Transverse colon (tissue), 4 donors: Measurements from ENCODE around the gene KLHDC4. TPM values are rescaled to one million over a fixed set of nuclear protein-coding genes. Genes with fewer than 3 reads are reported as not detected.

Experiments used
- DNase-seq: peaks from one replicate; pipeline ENCODE4 v3.0.0-alpha.2; 2019
- H3K27ac ChIP-seq, 4 donors: fragments of 200-600 bp; sonication (generic); 2 replicates each; pipeline ENCODE4 v1.5.1; 2016 to 2018; ENCODE audit warnings: inconsistent platforms in 4 of 4
- H3K27me3 ChIP-seq: fragments of 200-600 bp; sonication (generic); 2 replicates; pipeline ENCODE4 v1.5.1; 2017; ENCODE audit warnings: inconsistent platforms
- H3K36me3 ChIP-seq, 4 donors: fragments of 200-600 bp; sonication (generic); 2 replicates each; pipeline ENCODE4 v1.5.1; 2017 to 2019; ENCODE audit warnings: inconsistent platforms in 4 of 4
- H3K4me1 ChIP-seq, 4 donors: fragments of 200-600 bp; sonication (generic); 2 replicates each; pipeline ENCODE4 v1.5.1; 2017 to 2020; ENCODE audit warnings: inconsistent platforms in 4 of 4
- H3K4me3 ChIP-seq, 4 donors: fragments of 200-600 bp; sonication (generic); 1 replicate in 1 of 4; 2 replicates in 3 of 4; pipeline versions ENCODE4 v1.5.1 to v1.6.1; 2017 to 2019; ENCODE audit warnings: inconsistent platforms in 4 of 4
- H3K9me3 ChIP-seq, 2 donors: fragments of 200-600 bp; sonication (generic); 2 replicates each; pipeline ENCODE4 v1.5.1; 2017 to 2019; ENCODE audit warnings: inconsistent platforms in 2 of 2
- CTCF ChIP-seq, 5 experiments: fragments of 200-600 bp in 3 of 5; fragments of 450-650 bp in 2 of 5; sonication (generic) in 3 of 5; IDR thresholded peaks; 1 replicate in 2 of 5; 2 replicates in 3 of 5; pipeline ENCODE4 v1.5.1; 2016 to 2017; ENCODE audit warnings: antibody characterized with exemption in 5 of 5, inconsistent platforms in 3 of 5, mild to moderate bottlenecking in 2 of 5, moderate library complexity in 1 of 5
- EP300 ChIP-seq: sonication (generic); formaldehyde crosslinking; IDR thresholded peaks from one replicate; pipeline ENCODE4 v1.6.1; 2017; ENCODE audit warnings: antibody characterized with exemption, low read depth
- POLR2A ChIP-seq: fragments of 450-650 bp; IDR thresholded peaks from one replicate; pipeline ENCODE4 v1.6.1; 2016; ENCODE audit warnings: antibody characterized with exemption, mild to moderate bottlenecking, moderate library complexity
- POLR2AphosphoS5 ChIP-seq, 3 donors: sonication (generic); formaldehyde crosslinking; IDR thresholded peaks; one replicate each; pipeline ENCODE4 v1.6.1; 2016; ENCODE audit warnings: antibody characterized with exemption in 3 of 3
- WGBS, 2 donors: methylation state at CpG; one replicate each; pipeline ENCODE4 v1.1.5; 2018; ENCODE audit warnings: low coverage in 1 of 2; 5-methylcytosine and 5-hydroxymethylcytosine counted together
- in situ Hi-C, 4 donors: fragments of 200-750 bp; cut with MboI; loops; one replicate each; pipeline versions ENCODE4 v1.15.0 to v1.15.1; 2017; ENCODE audit warnings: low sequenced_read_pairs in 3 of 4, low pct_ligation_motif_present in 1 of 4, low pct_unique_long_range_greater_than_20kb in 1 of 4
- intact Hi-C: fragments of 100-400 bp; cut with DNase I; formaldehyde crosslinking; loops from one replicate; pipeline ENCODE4 v1.15.1; 2023; ENCODE audit warnings: low total_unique reads
- total RNA-seq, 4 donors: library from RNA; depleted of rRNA; stranded (reverse); fragments of >200 nt; gene quantifications; one replicate each; pipeline ENCODE4 v1.1.0, GENCODE V29; 2016

KLHDC4 gene
- total RNA-seq, 4 donors from 2014 or later: 45.2 to 193 (median 57.4) TPM

- Histone ChIP-seq H3K9me3 (no peaks in the 10 kb centered on the region), H3K27ac (no peak overlapping the region), H3K4me3 (no peak overlapping the region), H3K4me1 (no peaks in the 10 kb centered on the region), H3K36me3 (peaks cover 0 to 4% (median 0%) of the 10 kb centered on the region in 4 donors), H3K27me3 (no peaks in the 10 kb centered on the region)
- no peak for DNase-seq
- in situ Hi-C loops (no loop called here), intact Hi-C loops (no loop called here)
- no peak for TF ChIP-seq POLR2AphosphoS5 (IDR thresholded peaks at IDR 0.05)
- TF ChIP-seq EP300: no peak
- TF ChIP-seq POLR2A: no peak
- no peak for TF ChIP-seq CTCF (IDR thresholded peaks at IDR 0.05)
- WGBS, 2 donors: 84 to 95% methylated on average over 4 to 8 of the region's 8 CpGs
These were observed 25.3 kb downstream of the KLHDC4 start for GRCh38 chr16:87740441-87740840.

- Histone ChIP-seq H3K4me1 (no peaks in the 10 kb centered on the region), H3K4me3 (no peak overlapping the region), H3K27ac (no peak overlapping the region), H3K27me3 (no peaks in the 10 kb centered on the region), H3K9me3 (no peaks in the 10 kb centered on the region), H3K36me3 (peaks cover 0 to 4% (median 0%) of the 10 kb centered on the region in 4 donors)
- WGBS, 2 donors: 94% methylated on average over 8 of the region's 8 CpGs; no CpG with 5 or more reads in 1 of the 2 donors
- intact Hi-C loops (no loop called here), in situ Hi-C loops (no loop called here)
- no peak for TF ChIP-seq EP300
- no peak for TF ChIP-seq CTCF (IDR thresholded peaks at IDR 0.05)
- no peak for TF ChIP-seq POLR2AphosphoS5 (IDR thresholded peaks at IDR 0.05)
- TF ChIP-seq POLR2A: no peak
- no peak for DNase-seq
These were observed 26.0 kb downstream of the KLHDC4 start for GRCh38 chr16:87739801-87740200.

GRCh38 chr16:87736008-87736382 lies 29.8 kb downstream of the KLHDC4 start:
- Histone ChIP-seq H3K9me3 (no peaks in the 10 kb centered on the region), H3K27me3 (no peaks in the 10 kb centered on the region), H3K4me1 (no peaks in the 10 kb centered on the region), H3K27ac (no peak overlapping the region), H3K4me3 (no peak overlapping the region), H3K36me3 (peaks cover 0 to 4% (median 0%) of the 10 kb centered on the region in 4 donors)
- 90% methylated on average over 12 of the region's 12 CpGs; no CpG with 5 or more reads in 1 of the 2 donors for WGBS, 2 donors
- no peak for DNase-seq
- in situ Hi-C loops (no loop called here), intact Hi-C loops (no loop called here)
- TF ChIP-seq POLR2AphosphoS5 (IDR thresholded peaks at IDR 0.05) (no peak), EP300 (no peak), CTCF (IDR thresholded peaks at IDR 0.05) (no peak), POLR2A (no peak)

GRCh38 chr16:87735270-87736007 lies 30.3 kb downstream of the KLHDC4 start:
- TF ChIP-seq EP300: no peak
- no peak for TF ChIP-seq CTCF (IDR thresholded peaks at IDR 0.05)
- TF ChIP-seq POLR2A: no peak
- TF ChIP-seq POLR2AphosphoS5 (IDR thresholded peaks at IDR 0.05): no peak
- DNase-seq: no peak
- H3K4me1 ChIP-seq: no peaks in the 10 kb centered on the region
- in situ Hi-C loops (no loop called here), intact Hi-C loops (no loop called here)
- 87 to 88% methylated on average over 14 to 23 of the region's 23 CpGs for WGBS, 2 donors
- no peaks in the 10 kb centered on the region for H3K27me3 ChIP-seq
- H3K36me3 ChIP-seq: peaks cover 0 to 3% (median 0%) of the 10 kb centered on the region in 4 donors
- no peak overlapping the region for H3K27ac ChIP-seq
- no peak overlapping the region for H3K4me3 ChIP-seq
- no peaks in the 10 kb centered on the region for H3K9me3 ChIP-seq
